Right atrium auricular region (tissue), 2 donors: ENCODE measurements around the gene PPP1R36. TPM values are rescaled to one million over a fixed set of nuclear protein-coding genes. Genes with fewer than 3 reads are reported as not detected.

Experiments
- DNase-seq: peaks from one replicate; pipeline ENCODE4 v3.0.0-alpha.2; 2019; ENCODE audit warnings: low spot score
- H3K27ac ChIP-seq, 2 donors: fragments of 200-600 bp; sonication (generic); 1 replicate in 1 of 2; 2 replicates in 1 of 2; pipeline ENCODE4 v1.5.1; 2016 to 2019
- H3K27me3 ChIP-seq, 2 donors: fragments of 200-600 bp; sonication (generic); one replicate each; pipeline versions ENCODE4 v1.5.1 to v1.6.0; 2017 to 2019
- H3K36me3 ChIP-seq: fragments of 200-600 bp; sonication (generic); one replicate; pipeline ENCODE4 v1.5.1; 2016
- H3K4me1 ChIP-seq, 2 donors: fragments of 200-600 bp; sonication (generic); one replicate each; pipeline versions ENCODE4 v1.5.1 to v1.6.0; 2017 to 2019
- H3K4me3 ChIP-seq, 2 donors: fragments of 200-600 bp; sonication (generic); 1 replicate in 1 of 2; 2 replicates in 1 of 2; pipeline ENCODE4 v1.5.1; 2017 to 2019; ENCODE audit warnings: mild to moderate bottlenecking in 1 of 2, moderate library complexity in 1 of 2
- H3K9me3 ChIP-seq, 2 donors: fragments of 200-600 bp; sonication (generic); one replicate each; pipeline ENCODE4 v1.5.1; 2019
- total RNA-seq, 2 donors: library from RNA; depleted of rRNA; stranded (reverse); fragments of >200 nt; gene quantifications; one replicate each; pipeline ENCODE4 v1.1.0, GENCODE V29; 2016
- TF ChIP-seq, protein P1 (sequence below), 2 donors: fragments of 200-600 bp; sonication (generic); IDR thresholded peaks; one replicate each; pipeline ENCODE4 v1.5.1; 2019; ENCODE audit warnings: antibody characterized with exemption in 2 of 2

PPP1R36 gene
- total RNA-seq, 2 donors from 2014 or later, result 0.31 TPM; not detected in 1

DNA sequence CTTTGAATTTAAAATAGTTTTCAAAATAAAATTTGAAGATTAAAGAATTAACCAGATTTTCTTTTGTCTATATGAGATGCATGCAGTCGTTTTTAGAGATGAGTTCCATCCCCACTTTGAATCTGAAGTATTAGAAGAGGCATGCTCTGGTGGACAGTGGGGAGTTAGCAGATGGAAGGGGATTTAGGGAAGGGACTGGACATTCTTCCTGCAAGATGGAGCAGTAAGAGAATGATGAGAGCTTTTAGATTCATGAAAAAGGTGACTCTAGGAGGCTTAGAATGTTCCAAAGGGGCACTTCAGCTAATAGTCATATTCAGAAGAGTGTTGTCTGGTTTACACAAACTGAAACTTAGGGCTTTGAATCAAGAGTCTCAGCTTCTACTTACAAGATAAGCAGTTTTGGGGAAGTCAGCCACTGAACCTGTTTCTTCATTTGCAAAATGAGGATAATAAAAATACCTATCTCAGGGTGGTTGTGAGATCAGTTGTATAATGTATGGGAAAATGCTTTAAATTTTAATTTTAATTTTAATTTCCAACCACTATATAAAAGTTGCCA is 41.5 kb upstream of the PPP1R36 start:
- Histone ChIP-seq H3K4me1 (peaks cover 0 to 67% of the 10 kb centered on the region in 2 donors), H3K36me3 (no peaks in the 10 kb centered on the region), H3K4me3 (no peak overlapping the region), H3K27me3 (no peaks in the 10 kb centered on the region), H3K9me3 (no peaks in the 10 kb centered on the region), H3K27ac (no peak overlapping the region)
- TF ChIP-seq, protein P1, sequence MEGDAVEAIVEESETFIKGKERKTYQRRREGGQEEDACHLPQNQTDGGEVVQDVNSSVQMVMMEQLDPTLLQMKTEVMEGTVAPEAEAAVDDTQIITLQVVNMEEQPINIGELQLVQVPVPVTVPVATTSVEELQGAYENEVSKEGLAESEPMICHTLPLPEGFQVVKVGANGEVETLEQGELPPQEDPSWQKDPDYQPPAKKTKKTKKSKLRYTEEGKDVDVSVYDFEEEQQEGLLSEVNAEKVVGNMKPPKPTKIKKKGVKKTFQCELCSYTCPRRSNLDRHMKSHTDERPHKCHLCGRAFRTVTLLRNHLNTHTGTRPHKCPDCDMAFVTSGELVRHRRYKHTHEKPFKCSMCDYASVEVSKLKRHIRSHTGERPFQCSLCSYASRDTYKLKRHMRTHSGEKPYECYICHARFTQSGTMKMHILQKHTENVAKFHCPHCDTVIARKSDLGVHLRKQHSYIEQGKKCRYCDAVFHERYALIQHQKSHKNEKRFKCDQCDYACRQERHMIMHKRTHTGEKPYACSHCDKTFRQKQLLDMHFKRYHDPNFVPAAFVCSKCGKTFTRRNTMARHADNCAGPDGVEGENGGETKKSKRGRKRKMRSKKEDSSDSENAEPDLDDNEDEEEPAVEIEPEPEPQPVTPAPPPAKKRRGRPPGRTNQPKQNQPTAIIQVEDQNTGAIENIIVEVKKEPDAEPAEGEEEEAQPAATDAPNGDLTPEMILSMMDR (IDR thresholded peaks at IDR 0.05), result no peak
- no peak for DNase-seq

DNA sequence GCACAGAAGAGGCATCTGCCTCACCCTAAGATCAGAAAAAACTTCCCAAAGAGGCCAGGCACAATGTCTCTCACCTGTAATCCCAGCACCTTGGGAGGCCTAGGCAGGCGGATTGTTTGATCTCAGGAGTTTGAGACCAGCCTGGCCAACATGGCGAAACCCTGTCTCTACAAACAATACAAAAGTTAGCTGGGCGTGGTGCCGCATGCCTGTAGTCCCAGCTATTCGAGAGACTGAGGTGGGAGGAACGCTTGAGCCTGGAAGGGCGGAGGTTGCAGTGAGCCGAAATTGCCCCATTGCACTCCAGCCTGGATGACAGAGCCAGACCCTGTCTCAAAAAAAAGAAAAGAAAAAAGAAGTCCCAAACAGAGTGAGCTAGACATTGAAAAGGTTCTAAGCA is 40.7 kb upstream of the PPP1R36 start:
- H3K4me1 ChIP-seq, result peaks cover 0 to 70% of the 10 kb centered on the region in 2 donors
- no peak overlapping the region for H3K27ac ChIP-seq
- TF ChIP-seq, protein P1 (IDR thresholded peaks at IDR 0.05), result no peak

DNA sequence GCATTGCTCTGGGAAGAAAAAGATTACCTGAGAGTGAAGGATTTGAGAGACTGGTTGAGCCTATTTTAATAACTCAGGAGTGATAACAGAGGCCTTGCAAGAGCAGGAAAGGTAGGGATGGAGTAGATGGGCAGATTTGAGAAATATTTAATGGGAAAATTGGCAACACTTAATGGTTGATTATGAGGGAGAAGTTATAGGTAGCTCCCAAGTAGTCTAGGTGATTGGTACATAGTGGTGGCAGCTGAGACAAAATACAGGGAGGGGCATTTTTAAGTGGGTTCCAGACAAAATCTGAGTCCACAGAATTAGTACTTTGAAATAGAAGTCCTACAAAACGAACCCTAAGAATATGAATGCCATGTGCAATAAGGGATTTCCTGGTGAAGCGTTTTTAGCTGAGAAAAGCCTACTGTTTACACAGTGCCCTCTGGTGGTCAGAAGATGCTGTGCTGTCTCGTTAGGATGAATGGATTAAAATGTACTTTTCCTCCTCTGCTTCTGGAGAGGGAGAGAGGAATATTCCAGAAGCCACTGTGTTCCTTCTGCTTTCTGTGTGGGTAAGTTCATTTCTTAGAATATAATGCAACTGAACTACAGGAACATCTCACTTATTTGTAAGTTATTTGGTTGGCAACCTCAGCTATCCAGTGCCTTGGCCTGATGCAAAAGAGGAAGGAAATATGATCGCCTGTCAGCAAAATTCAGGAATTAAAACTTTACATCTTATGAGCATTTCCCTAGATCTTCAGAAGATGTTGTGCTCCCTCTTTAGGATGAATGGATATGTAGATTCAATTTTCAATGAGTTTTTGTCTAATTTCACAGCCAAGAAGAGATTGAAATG is 38.7 kb upstream of the PPP1R36 start:
- Histone ChIP-seq H3K4me3 (no peak overlapping the region), H3K36me3 (no peaks in the 10 kb centered on the region), H3K27ac (no peak overlapping the region), H3K4me1 (peaks cover 0 to 75% of the 10 kb centered on the region in 2 donors), H3K9me3 (no peaks in the 10 kb centered on the region), H3K27me3 (no peaks in the 10 kb centered on the region)
- DNase-seq, result peak; percentile 76
- TF ChIP-seq, protein P1 (IDR thresholded peaks at IDR 0.05), result peak; percentile 80 to 96

More for the DNA sequence above, 40.7 kb upstream of the PPP1R36 start:
- no peak overlapping the region for H3K4me3 ChIP-seq
- no peaks in the 10 kb centered on the region for H3K36me3 ChIP-seq
- H3K9me3 ChIP-seq, result no peaks in the 10 kb centered on the region
- no peaks in the 10 kb centered on the region for H3K27me3 ChIP-seq
- no peak for DNase-seq

DNA sequence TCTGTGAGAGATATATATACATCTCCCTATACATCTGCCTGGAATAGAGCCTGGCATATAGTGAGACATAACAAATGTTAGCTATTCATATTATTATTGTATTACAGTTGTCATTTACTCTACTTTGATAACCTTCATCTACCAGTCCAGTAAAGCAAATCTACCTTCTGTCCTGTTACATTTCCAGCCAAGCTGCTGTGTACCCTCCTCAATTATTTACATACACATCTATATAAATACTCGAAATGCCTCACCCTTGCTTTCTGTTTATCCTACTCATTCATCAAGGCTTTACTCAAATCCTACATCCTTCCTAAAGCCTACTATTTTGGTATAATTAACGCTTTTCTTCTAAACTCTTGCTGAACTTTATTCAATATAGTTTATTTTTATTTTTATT is 36.5 kb upstream of the PPP1R36 start:
- TF ChIP-seq, protein P1 (IDR thresholded peaks at IDR 0.05), result no peak
- no peak overlapping the region for H3K27ac ChIP-seq
- H3K9me3 ChIP-seq, result no peaks in the 10 kb centered on the region
- no peaks in the 10 kb centered on the region for H3K36me3 ChIP-seq
- H3K4me3 ChIP-seq, result no peak overlapping the region
- no peak for DNase-seq
- H3K4me1 ChIP-seq, result peaks cover 0 to 53% of the 10 kb centered on the region in 2 donors
- H3K27me3 ChIP-seq, result no peaks in the 10 kb centered on the region

DNA sequence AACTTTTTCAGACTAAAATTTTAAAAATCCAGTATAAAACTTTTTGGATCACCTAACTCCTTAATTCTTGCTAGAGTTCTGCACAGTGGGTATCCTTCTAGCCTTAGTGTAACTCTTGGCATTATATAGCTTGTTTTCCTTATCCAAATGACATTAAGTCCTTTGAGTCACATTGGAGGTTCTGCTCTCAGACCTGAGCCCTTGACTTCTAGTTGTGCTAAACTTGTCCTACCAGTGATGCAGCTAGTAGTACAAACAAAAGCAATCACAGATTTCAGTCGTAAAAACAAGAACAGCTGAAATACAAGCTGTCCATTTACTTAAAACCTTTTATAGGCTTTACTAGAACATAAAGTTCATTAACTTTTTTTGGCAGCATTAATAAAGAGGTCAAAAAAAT is 34.7 kb upstream of the PPP1R36 start:
- no peaks in the 10 kb centered on the region for H3K9me3 ChIP-seq
- H3K27me3 ChIP-seq, result no peaks in the 10 kb centered on the region
- peaks cover 0 to 43% of the 10 kb centered on the region in 2 donors for H3K4me1 ChIP-seq
- no peak overlapping the region for H3K27ac ChIP-seq
- TF ChIP-seq, protein P1 (IDR thresholded peaks at IDR 0.05), result no peak
- DNase-seq, result no peak
- H3K36me3 ChIP-seq, result no peaks in the 10 kb centered on the region
- H3K4me3 ChIP-seq, result no peak overlapping the region
